Liver (tissue), 9 donors: ENCODE results near the gene LIX1L. TPM values are rescaled to one million over a fixed set of nuclear protein-coding genes. Genes with fewer than 3 reads are reported as not detected.
A peak's percentile ranks its signal among the peaks of the same experiment; 100 is the strongest.

ENCODE experiments used
- DNase-seq: peaks from one replicate; pipeline ENCODE4 v3.0.0-alpha.2; 2017; ENCODE audit warnings: low spot score
- H3K27ac ChIP-seq, 2 donors: one replicate each; pipeline ENCODE4 v1.7.0; 2013; ENCODE audit warnings: inconsistent platforms in 2 of 2, low read length in 2 of 2, control low read depth in 1 of 2, low read depth in 1 of 2, mild to moderate bottlenecking in 1 of 2
- H3K27me3 ChIP-seq, 4 donors: one replicate each; pipeline versions ENCODE4 v1.6.1 to v1.7.0; 2013; ENCODE audit warnings: low read length in 3 of 4, inconsistent platforms in 1 of 4, mild to moderate bottlenecking in 1 of 4, moderate library complexity in 1 of 4; ENCODE audit not compliant: control insufficient read depth in 4 of 4, insufficient read depth in 4 of 4
- H3K36me3 ChIP-seq, 4 donors: one replicate each; pipeline versions ENCODE4 v1.6.1 to v1.7.0; 2013; ENCODE audit warnings: low read length in 3 of 4, mild to moderate bottlenecking in 3 of 4, low read depth in 1 of 4, moderate library complexity in 1 of 4; ENCODE audit not compliant: control insufficient read depth in 4 of 4, insufficient read depth in 3 of 4
- H3K4me1 ChIP-seq, 4 donors: one replicate each; pipeline versions ENCODE4 v1.6.1 to v1.7.0; 2013; ENCODE audit warnings: low read length in 3 of 4, mild to moderate bottlenecking in 3 of 4, moderate library complexity in 1 of 4; ENCODE audit not compliant: control insufficient read depth in 4 of 4, insufficient read depth in 4 of 4
- H3K4me3 ChIP-seq, 3 donors: one replicate each; pipeline versions ENCODE4 v1.6.1 to v1.7.0; 2013; ENCODE audit warnings: low read length in 3 of 3, control low read depth in 1 of 3, low read depth in 1 of 3, mild to moderate bottlenecking in 1 of 3
- H3K9ac ChIP-seq, 2 donors: one replicate each; pipeline ENCODE4 v1.7.0; 2013; ENCODE audit warnings: low read length in 2 of 2, mild to moderate bottlenecking in 2 of 2, moderate library complexity in 2 of 2, control low read depth in 1 of 2, low read depth in 1 of 2
- H3K9me3 ChIP-seq, 4 donors: one replicate each; pipeline versions ENCODE4 v1.6.1 to v1.7.0; 2013; ENCODE audit warnings: low read length in 3 of 4; ENCODE audit not compliant: control insufficient read depth in 4 of 4
- EGR1 ChIP-seq, 2 donors: IDR thresholded peaks; 2 replicates each; pipeline ENCODE4 v1.6.1; 2016 to 2018; ENCODE audit warnings: antibody characterized with exemption in 2 of 2, low read depth in 2 of 2
- FOXA1 ChIP-seq: IDR thresholded peaks from 2 replicates; pipeline ENCODE4 v1.6.1; 2016; ENCODE audit warnings: antibody characterized with exemption
- HNF4A ChIP-seq, 2 donors: conservative IDR thresholded peaks; 2 replicates each; pipeline ENCODE4 v1.6.1; 2016; ENCODE audit warnings: antibody characterized with exemption in 2 of 2, mild to moderate bottlenecking in 2 of 2
- HNF4G ChIP-seq: IDR thresholded peaks from 2 replicates; pipeline ENCODE4 v1.6.1; 2016; ENCODE audit warnings: antibody characterized with exemption
- JUND ChIP-seq, 2 donors: IDR thresholded peaks; 2 replicates each; pipeline ENCODE4 v1.6.1; 2016; ENCODE audit warnings: antibody characterized with exemption in 2 of 2
- NR2F2 ChIP-seq: IDR thresholded peaks from 2 replicates; pipeline ENCODE4 v1.6.1; 2016; ENCODE audit warnings: antibody characterized with exemption
- RAD21 ChIP-seq, 2 donors: IDR thresholded peaks; 2 replicates each; pipeline ENCODE4 v1.6.1; 2016; ENCODE audit warnings: antibody characterized with exemption in 2 of 2, mild to moderate bottlenecking in 2 of 2
- RXRA ChIP-seq, 2 donors: IDR thresholded peaks; 2 replicates each; pipeline ENCODE4 v1.6.1; 2017 to 2018; ENCODE audit warnings: antibody characterized with exemption in 2 of 2, mild to moderate bottlenecking in 1 of 2
- SP1 ChIP-seq: IDR thresholded peaks from 2 replicates; pipeline ENCODE4 v1.6.1; 2018; ENCODE audit warnings: antibody characterized with exemption, mild to moderate bottlenecking
- YY1 ChIP-seq: IDR thresholded peaks from 2 replicates; pipeline ENCODE4 v1.6.1; 2016; ENCODE audit warnings: antibody characterized with exemption, mild to moderate bottlenecking
- WGBS: extraction: QIAGEN DNeasy Blood & Tissue Kit; methylation state at CpG from one replicate; pipeline ENCODE4 v1.1.7; 2013; 5-methylcytosine and 5-hydroxymethylcytosine counted together
- polyA plus RNA-seq, 2 donors: library from polyadenylated mRNA; stranded (reverse) in 1 of 2; unstranded in 1 of 2; fragments of 200-250 nt in 1 of 2; fragments of >200 nt in 1 of 2; fragmentation: Nextera tagmentation in 1 of 2; extraction: Ambion mirVana in 1 of 2; gene quantifications; one replicate each; pipeline versions ENCODE4 v1.2.1 to v1.2.3, GENCODE V29; 2013 to 2015
- total RNA-seq, 2 donors: library from RNA; depleted of rRNA; stranded (reverse); fragments of >200 nt; gene quantifications; one replicate each; pipeline ENCODE4 v1.2.3, GENCODE V29; 2014
- TF ChIP-seq, protein P1 (sequence below): IDR thresholded peaks from 2 replicates; pipeline ENCODE4 v1.6.1; 2016; ENCODE audit warnings: antibody characterized with exemption
- TF ChIP-seq, protein P2 (sequence below): fragments of 150-350 bp; IDR thresholded peaks from 2 replicates; pipeline ENCODE4 v1.5.1; 2017; ENCODE audit warnings: improper control_type of control experiment, low read depth, low read length; ENCODE audit not compliant: missing input control
- TF ChIP-seq, protein P3 (sequence below): IDR thresholded peaks from 2 replicates; pipeline ENCODE4 v1.6.1; 2016; ENCODE audit warnings: antibody characterized with exemption
- TF ChIP-seq, protein P4 (sequence below): IDR thresholded peaks from 2 replicates; pipeline ENCODE4 v1.6.1; 2016; ENCODE audit warnings: antibody characterized with exemption
- donor health status: healthy.
- donor health status: healthy.
- donor health status: healthy.
- donor health status: healthy.
- donor health status: healthy.

LIX1L gene
- total and polyA plus RNA-seq, 4 donors: 4.6 to 8.6 (median 6.3) TPM

DNA sequence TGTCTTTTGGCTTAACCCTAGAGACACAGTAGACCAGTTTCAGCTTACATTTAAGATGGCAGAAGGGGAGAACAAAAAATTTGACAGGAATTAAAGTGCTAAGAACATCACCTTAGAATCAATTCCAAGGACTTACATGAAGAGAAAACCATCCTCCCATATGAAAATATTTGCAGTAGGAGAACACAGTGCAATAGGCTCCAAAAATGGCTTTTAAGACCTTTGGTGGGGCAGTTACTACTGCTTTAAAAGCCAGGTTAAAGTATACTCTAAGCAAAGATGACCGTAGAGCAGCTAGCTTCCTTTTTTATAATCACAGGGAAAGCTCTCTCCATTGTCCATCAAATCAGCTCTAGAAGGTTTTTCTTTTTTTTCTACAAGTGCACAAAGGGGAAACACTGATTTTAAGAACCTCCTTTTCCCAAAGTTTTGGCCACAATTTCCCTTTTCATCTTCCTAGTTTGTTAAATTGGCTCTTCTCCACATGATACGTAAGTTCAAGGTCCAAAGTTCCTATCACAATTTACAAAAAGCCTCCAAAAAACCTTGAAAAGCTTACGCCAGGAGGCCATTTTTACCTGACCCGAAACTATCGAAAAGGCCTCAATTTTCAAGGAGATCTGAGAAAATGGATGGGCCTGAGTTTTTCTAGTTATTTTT lies 35.3 kb upstream of the LIX1L start:
- Histone ChIP-seq H3K4me1 (peaks cover 9 to 50% (median 33%) of the 10 kb centered on the region in 4 donors), H3K9me3 (no peaks in the 10 kb centered on the region), H3K27me3 (no peaks in the 10 kb centered on the region), H3K36me3 (peaks cover 6 to 29% (median 20%) of the 10 kb centered on the region in 4 donors), H3K4me3 (peak overlapping the region in 2 of 3 donors; percentile 63 to 86), H3K27ac (peak overlapping the region in 1 of 2 donors; percentile 79), H3K9ac (peak overlapping the region in 1 of 2 donors; percentile 89)
- WGBS: 23% methylated on average over 5 of the region's 5 CpGs
- DNase-seq: no peak
- TF ChIP-seq, protein P1, sequence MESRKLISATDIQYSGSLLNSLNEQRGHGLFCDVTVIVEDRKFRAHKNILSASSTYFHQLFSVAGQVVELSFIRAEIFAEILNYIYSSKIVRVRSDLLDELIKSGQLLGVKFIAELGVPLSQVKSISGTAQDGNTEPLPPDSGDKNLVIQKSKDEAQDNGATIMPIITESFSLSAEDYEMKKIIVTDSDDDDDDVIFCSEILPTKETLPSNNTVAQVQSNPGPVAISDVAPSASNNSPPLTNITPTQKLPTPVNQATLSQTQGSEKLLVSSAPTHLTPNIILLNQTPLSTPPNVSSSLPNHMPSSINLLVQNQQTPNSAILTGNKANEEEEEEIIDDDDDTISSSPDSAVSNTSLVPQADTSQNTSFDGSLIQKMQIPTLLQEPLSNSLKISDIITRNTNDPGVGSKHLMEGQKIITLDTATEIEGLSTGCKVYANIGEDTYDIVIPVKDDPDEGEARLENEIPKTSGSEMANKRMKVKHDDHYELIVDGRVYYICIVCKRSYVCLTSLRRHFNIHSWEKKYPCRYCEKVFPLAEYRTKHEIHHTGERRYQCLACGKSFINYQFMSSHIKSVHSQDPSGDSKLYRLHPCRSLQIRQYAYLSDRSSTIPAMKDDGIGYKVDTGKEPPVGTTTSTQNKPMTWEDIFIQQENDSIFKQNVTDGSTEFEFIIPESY: no peak
- TF ChIP-seq, protein P2, sequence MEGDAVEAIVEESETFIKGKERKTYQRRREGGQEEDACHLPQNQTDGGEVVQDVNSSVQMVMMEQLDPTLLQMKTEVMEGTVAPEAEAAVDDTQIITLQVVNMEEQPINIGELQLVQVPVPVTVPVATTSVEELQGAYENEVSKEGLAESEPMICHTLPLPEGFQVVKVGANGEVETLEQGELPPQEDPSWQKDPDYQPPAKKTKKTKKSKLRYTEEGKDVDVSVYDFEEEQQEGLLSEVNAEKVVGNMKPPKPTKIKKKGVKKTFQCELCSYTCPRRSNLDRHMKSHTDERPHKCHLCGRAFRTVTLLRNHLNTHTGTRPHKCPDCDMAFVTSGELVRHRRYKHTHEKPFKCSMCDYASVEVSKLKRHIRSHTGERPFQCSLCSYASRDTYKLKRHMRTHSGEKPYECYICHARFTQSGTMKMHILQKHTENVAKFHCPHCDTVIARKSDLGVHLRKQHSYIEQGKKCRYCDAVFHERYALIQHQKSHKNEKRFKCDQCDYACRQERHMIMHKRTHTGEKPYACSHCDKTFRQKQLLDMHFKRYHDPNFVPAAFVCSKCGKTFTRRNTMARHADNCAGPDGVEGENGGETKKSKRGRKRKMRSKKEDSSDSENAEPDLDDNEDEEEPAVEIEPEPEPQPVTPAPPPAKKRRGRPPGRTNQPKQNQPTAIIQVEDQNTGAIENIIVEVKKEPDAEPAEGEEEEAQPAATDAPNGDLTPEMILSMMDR: no peak
- TF ChIP-seq HNF4G (peak; percentile 65), SP1 (peak; percentile 39), HNF4A (conservative IDR thresholded peaks at IDR 0.05) (peak; percentile 83 to 85), RXRA (IDR thresholded peaks at IDR 0.05) (peak; percentile 18 to 39), YY1 (peak; percentile 91), NR2F2 (peak; percentile 15)

DNA sequence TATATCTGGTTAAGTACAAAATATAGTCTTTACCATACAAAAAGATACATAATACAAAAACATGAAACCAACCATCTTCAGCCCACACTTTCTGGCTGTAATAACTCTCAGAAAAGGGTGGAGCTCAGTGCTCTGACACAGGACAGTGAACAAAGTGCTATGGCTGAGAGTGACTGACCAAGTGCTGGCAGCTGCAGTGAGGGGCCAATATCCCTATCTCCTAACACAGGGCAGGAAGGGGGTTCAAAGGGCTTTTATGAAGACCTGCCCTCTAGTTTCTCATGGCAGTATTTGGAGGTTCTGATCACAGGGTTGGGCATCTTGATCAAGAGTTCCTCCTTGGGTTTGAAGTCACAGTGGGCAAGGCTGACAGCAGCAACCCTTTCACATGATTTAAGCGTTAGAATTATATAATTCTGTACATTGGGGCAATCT lies 34.7 kb upstream of the LIX1L start:
- WGBS: 63% methylated on average over 1 of the region's 1 CpG
- no peak for TF ChIP-seq JUND (IDR thresholded peaks at IDR 0.05)
- Histone ChIP-seq H3K27me3 (no peaks in the 10 kb centered on the region), H3K9me3 (no peaks in the 10 kb centered on the region), H3K4me3 (peak overlapping the region in 1 of 3 donors; percentile 63), H3K27ac (peak overlapping the region; percentile 39 to 79), H3K36me3 (peaks cover 6 to 29% (median 20%) of the 10 kb centered on the region in 4 donors), H3K4me1 (peaks cover 9 to 44% (median 29%) of the 10 kb centered on the region in 4 donors), H3K9ac (peak overlapping the region in 1 of 2 donors; percentile 5)
- no peak for DNase-seq

DNA sequence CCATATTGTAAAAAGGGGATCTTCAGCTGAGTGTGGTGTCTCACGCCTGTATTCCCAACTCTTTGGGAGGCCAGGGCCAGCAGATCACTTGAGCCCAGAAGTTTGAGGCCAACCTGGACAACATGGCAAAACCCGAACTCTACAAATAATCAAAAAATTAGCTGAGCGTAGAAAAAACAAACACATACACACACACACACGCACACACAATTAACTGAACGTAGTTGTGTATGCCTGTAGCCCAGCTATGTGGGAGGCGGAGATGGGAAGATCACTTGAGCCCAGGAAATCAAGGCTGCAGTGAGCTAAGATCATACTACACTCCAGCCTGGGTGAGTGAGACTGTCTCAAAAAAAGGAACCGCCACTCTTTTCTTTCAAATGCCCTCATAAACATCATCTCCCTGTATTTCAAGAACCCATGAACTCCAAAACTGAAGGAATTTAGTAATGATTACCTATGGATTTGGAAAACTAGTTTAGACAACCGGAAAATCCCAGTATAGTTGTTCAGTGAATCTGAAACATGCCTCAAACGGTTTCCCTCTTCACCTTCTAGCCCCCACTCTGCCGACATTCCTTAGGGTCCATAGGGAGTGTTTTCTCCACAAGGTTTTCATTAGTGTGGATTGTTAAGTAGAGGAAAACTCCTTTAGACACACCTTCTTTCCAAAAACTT lies 34.1 kb upstream of the LIX1L start:
- no peaks in the 10 kb centered on the region for H3K27me3 ChIP-seq
- H3K4me1 ChIP-seq: peaks cover 7 to 39% (median 24%) of the 10 kb centered on the region in 4 donors
- H3K36me3 ChIP-seq: peaks cover 6 to 29% (median 20%) of the 10 kb centered on the region in 4 donors
- WGBS: 78% methylated on average over 10 of the region's 10 CpGs
- H3K4me3 ChIP-seq: no peak overlapping the region
- H3K9ac ChIP-seq: peak overlapping the region in 1 of 2 donors; percentile 24
- no peak for DNase-seq
- peak overlapping the region in 1 of 2 donors; percentile 52 for H3K27ac ChIP-seq
- no peaks in the 10 kb centered on the region for H3K9me3 ChIP-seq
- TF ChIP-seq FOXA1: no peak
- TF ChIP-seq EGR1 (IDR thresholded peaks at IDR 0.05; ENCODE audit: low read depth in 2 of 2): no peak
- no peak for TF ChIP-seq RXRA (IDR thresholded peaks at IDR 0.05)
- no peak for TF ChIP-seq YY1
- TF ChIP-seq RAD21 (IDR thresholded peaks at IDR 0.05): no peak
- TF ChIP-seq, protein P3, sequence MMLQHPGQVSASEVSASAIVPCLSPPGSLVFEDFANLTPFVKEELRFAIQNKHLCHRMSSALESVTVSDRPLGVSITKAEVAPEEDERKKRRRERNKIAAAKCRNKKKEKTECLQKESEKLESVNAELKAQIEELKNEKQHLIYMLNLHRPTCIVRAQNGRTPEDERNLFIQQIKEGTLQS: no peak
- TF ChIP-seq, protein P2: no peak
- TF ChIP-seq HNF4A (conservative IDR thresholded peaks at IDR 0.05): no peak
- TF ChIP-seq SP1: no peak
- TF ChIP-seq, protein P4, sequence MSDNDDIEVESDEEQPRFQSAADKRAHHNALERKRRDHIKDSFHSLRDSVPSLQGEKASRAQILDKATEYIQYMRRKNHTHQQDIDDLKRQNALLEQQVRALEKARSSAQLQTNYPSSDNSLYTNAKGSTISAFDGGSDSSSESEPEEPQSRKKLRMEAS: no peak
- TF ChIP-seq, protein P1: no peak
